Peyer's patch (tissue), 4 donors: ENCODE results near the gene C6orf52. TPM values are rescaled to one million over a fixed set of nuclear protein-coding genes. Genes with fewer than 3 reads are reported as not detected.

Experiments
- DNase-seq, 3 donors: peaks; one replicate each; pipeline ENCODE4 v3.0.0-alpha.2; 2017 to 2019
- H3K27ac ChIP-seq, 4 donors: fragments of 200-600 bp; sonication (generic); one replicate each; pipeline ENCODE4 v1.5.1; 2016 to 2019
- H3K27me3 ChIP-seq, 2 donors: fragments of 200-600 bp; sonication (generic); one replicate each; pipeline ENCODE4 v1.5.1; 2019
- H3K36me3 ChIP-seq, 3 donors: fragments of 200-600 bp; sonication (generic); one replicate each; pipeline ENCODE4 v1.5.1; 2016 to 2019
- H3K4me1 ChIP-seq, 4 donors: fragments of 200-600 bp; sonication (generic); one replicate each; pipeline ENCODE4 v1.5.1; 2016 to 2019
- H3K4me3 ChIP-seq, 4 donors: fragments of 200-600 bp; sonication (generic); 1 replicate in 3 of 4; 2 replicates in 1 of 4; pipeline ENCODE4 v1.5.1; 2016 to 2019; ENCODE audit warnings: mild to moderate bottlenecking in 1 of 4
- H3K9me3 ChIP-seq, 4 donors: fragments of 200-600 bp; sonication (generic); one replicate each; pipeline ENCODE4 v1.5.1; 2016 to 2019; ENCODE audit warnings: mild to moderate bottlenecking in 1 of 4
- CTCF ChIP-seq, 6 experiments: fragments of 450-650 bp in 4 of 6; fragments of 200-600 bp in 2 of 6; sonication (generic) in 1 of 6; IDR thresholded peaks; one replicate each; pipeline ENCODE4 v1.5.1; 2017 to 2019; ENCODE audit warnings: antibody characterized with exemption in 6 of 6, mild to moderate bottlenecking in 3 of 6, moderate library complexity in 1 of 6
- POLR2A ChIP-seq, 2 donors: fragments of 450-650 bp; IDR thresholded peaks; one replicate each; pipeline ENCODE4 v1.5.1; 2017; ENCODE audit warnings: antibody characterized with exemption in 2 of 2, mild to moderate bottlenecking in 2 of 2, moderate library complexity in 2 of 2
- total RNA-seq, 4 donors: library from RNA; depleted of rRNA; stranded (reverse); fragments of >200 nt; gene quantifications; one replicate each; pipeline ENCODE4 v1.1.0, GENCODE V29; 2016

The C6orf52 gene
- total RNA-seq, 4 donors from 2014 or later = not detected

- TF ChIP-seq POLR2A (IDR thresholded peaks at IDR 0.05) (no peak), CTCF (IDR thresholded peaks at IDR 0.05) (no peak)
- Histone ChIP-seq H3K9me3 (no peaks in the 10 kb centered on the region), H3K27ac (peak overlapping the region in 1 of 4 donors; percentile 25), H3K4me1 (no peaks in the 10 kb centered on the region), H3K4me3 (peak overlapping the region; percentile 22 to 32 (median 26)), H3K27me3 (no peaks in the 10 kb centered on the region), H3K36me3 (no peaks in the 10 kb centered on the region)
- peak in 1 of 3 donors; percentile 37 for DNase-seq
Observed at GRCh38 chr6:10659699-10660348, 34.6 kb downstream of the C6orf52 start.

- H3K27ac ChIP-seq = no peak overlapping the region
- H3K9me3 ChIP-seq = no peaks in the 10 kb centered on the region
- TF ChIP-seq POLR2A (IDR thresholded peaks at IDR 0.05) (no peak), CTCF (IDR thresholded peaks at IDR 0.05) (no peak)
- H3K36me3 ChIP-seq = no peaks in the 10 kb centered on the region
- no peak for DNase-seq
- H3K4me3 ChIP-seq = peak overlapping the region; percentile 22 to 32 (median 26)
- no peaks in the 10 kb centered on the region for H3K4me1 ChIP-seq
- H3K27me3 ChIP-seq = no peaks in the 10 kb centered on the region
Observed at GRCh38 chr6:10658910-10659698, 35.3 kb downstream of the C6orf52 start.

- TF ChIP-seq CTCF (IDR thresholded peaks at IDR 0.05) = no peak
- TF ChIP-seq POLR2A (IDR thresholded peaks at IDR 0.05) = no peak
- no peak for DNase-seq
- no peaks in the 10 kb centered on the region for H3K27me3 ChIP-seq
Observed at GRCh38 chr6:10655508-10656055, 38.8 kb downstream of the C6orf52 start.

DNA sequence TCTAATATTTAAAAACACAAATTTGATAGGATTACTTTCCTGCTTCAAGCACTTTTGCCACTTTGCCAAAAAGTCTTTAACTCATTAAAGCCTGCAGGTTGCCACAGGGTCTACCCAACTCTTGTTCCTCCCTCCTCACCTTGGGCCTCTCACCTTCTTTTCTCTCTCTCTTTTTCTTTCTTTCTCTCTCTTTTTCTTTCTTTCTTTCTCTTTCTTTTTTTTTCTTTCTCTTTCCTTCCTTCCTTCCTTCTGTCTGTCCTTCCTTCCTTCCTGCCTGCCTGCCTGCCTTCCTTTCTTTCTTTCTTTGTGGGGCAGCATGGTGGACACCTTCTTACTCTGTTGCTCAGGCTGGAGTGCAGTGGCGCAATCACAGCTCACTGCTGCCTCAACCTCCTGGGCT lies 50.2 kb downstream of the C6orf52 start:
- Histone ChIP-seq H3K36me3 (no peaks in the 10 kb centered on the region), H3K4me1 (no peaks in the 10 kb centered on the region), H3K4me3 (no peak overlapping the region), H3K27me3 (no peaks in the 10 kb centered on the region), H3K27ac (no peak overlapping the region), H3K9me3 (no peaks in the 10 kb centered on the region)
- DNase-seq = no peak
- TF ChIP-seq POLR2A (IDR thresholded peaks at IDR 0.05) (no peak), CTCF (IDR thresholded peaks at IDR 0.05) (no peak)

More at GRCh38 chr6:10655508-10656055, 38.8 kb downstream of the C6orf52 start:
- no peaks in the 10 kb centered on the region for H3K9me3 ChIP-seq
- H3K36me3 ChIP-seq = no peaks in the 10 kb centered on the region
- H3K27ac ChIP-seq = no peak overlapping the region
- no peaks in the 10 kb centered on the region for H3K4me1 ChIP-seq
- H3K4me3 ChIP-seq = no peak overlapping the region

GRCh38 chr6:10643201-10643651 lies 51.2 kb downstream of the C6orf52 start:
- TF ChIP-seq POLR2A (IDR thresholded peaks at IDR 0.05) = no peak
- no peak for TF ChIP-seq CTCF (IDR thresholded peaks at IDR 0.05)
- no peak for DNase-seq
- Histone ChIP-seq H3K9me3 (no peaks in the 10 kb centered on the region), H3K4me1 (no peaks in the 10 kb centered on the region), H3K27me3 (no peaks in the 10 kb centered on the region), H3K4me3 (no peak overlapping the region), H3K36me3 (no peaks in the 10 kb centered on the region), H3K27ac (no peak overlapping the region)
